ENCODE data around the gene CHRNA10.

CHRNA10 gene

DNA sequence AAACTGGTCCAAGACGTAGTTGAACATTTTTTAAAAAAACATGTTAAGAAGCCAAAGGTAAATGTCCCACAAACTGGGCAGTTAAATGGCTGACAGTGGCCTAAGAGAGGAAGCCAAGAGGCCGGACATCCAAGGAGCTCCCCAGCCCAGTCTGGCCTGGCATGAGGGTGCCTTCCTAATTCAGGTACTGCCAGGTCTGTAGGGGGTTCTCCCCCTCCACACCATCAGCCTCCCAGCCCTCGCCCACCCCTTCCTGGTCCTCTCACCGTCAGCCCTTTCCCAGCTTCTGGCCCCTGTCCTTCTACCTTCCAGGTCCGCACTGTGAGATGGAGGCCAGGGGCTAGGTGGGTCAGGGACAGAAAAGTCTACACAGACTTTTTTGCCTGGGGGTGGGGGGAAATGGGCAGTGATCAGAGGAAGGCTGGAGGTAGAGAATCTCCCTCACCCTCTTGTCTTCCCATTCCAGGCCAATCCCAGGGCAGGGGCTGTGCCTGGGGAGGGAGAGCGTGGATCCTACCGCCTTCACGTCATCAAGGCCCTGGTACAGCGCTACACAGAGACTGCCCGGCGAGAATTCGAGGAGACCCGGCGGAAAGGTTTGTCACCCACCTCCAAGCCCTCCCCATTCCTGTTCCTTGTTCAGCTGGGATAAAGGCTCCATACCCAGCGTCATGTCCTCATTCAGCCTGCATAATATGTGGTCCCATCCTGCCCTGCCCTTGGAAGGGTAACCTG lies 35.4 kb downstream of the CHRNA10 start:
- no peak overlapping the region for H2AFZ ChIP-seq (ENCODE audit: low read depth, low read length)
- H3K9ac ChIP-seq (ENCODE audit: low read depth, low read length), result no peak overlapping the region
- no peak overlapping the region for H3K4me2 ChIP-seq (ENCODE audit: insufficient read depth, low read length)
- DNase-seq, result no peak
- no peaks in the 10 kb centered on the region for H3K79me2 ChIP-seq (ENCODE audit: insufficient read depth, low read length)
- H3K27me3 ChIP-seq (ENCODE audit: insufficient read depth, low read length, poor library complexity), result peaks cover 2% of the 10 kb centered on the region
- no peaks in the 10 kb centered on the region for H4K20me1 ChIP-seq (ENCODE audit: insufficient read depth, low read length)
- H3K9me3 ChIP-seq (ENCODE audit: insufficient read depth, low read length, severe bottlenecking), result no peaks in the 10 kb centered on the region
- ATAC-seq (ENCODE audit: insufficient read depth, low read depth), result no peak
- H3K4me1 ChIP-seq (ENCODE audit: insufficient read depth, low read length), result no peaks in the 10 kb centered on the region
- H3K36me3 ChIP-seq (ENCODE audit: insufficient read depth, low read length), result no peaks in the 10 kb centered on the region
- no peak overlapping the region for H3K4me3 ChIP-seq (ENCODE audit: low read depth in 1 of 2, low read length in 2 of 2)
- H3K27ac ChIP-seq (ENCODE audit: low read length), result no peak overlapping the region
- TF ChIP-seq, protein P1, sequence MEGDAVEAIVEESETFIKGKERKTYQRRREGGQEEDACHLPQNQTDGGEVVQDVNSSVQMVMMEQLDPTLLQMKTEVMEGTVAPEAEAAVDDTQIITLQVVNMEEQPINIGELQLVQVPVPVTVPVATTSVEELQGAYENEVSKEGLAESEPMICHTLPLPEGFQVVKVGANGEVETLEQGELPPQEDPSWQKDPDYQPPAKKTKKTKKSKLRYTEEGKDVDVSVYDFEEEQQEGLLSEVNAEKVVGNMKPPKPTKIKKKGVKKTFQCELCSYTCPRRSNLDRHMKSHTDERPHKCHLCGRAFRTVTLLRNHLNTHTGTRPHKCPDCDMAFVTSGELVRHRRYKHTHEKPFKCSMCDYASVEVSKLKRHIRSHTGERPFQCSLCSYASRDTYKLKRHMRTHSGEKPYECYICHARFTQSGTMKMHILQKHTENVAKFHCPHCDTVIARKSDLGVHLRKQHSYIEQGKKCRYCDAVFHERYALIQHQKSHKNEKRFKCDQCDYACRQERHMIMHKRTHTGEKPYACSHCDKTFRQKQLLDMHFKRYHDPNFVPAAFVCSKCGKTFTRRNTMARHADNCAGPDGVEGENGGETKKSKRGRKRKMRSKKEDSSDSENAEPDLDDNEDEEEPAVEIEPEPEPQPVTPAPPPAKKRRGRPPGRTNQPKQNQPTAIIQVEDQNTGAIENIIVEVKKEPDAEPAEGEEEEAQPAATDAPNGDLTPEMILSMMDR (IDR thresholded peaks at IDR 0.05; ENCODE audit: borderline replicate concordance, extremely low read depth, low read length, poor library complexity, severe bottlenecking), result no peak
- no peak for TF ChIP-seq EZH2 (IDR thresholded peaks at IDR 0.05; ENCODE audit: borderline replicate concordance, low read depth, low read length, severe bottlenecking)

DNA sequence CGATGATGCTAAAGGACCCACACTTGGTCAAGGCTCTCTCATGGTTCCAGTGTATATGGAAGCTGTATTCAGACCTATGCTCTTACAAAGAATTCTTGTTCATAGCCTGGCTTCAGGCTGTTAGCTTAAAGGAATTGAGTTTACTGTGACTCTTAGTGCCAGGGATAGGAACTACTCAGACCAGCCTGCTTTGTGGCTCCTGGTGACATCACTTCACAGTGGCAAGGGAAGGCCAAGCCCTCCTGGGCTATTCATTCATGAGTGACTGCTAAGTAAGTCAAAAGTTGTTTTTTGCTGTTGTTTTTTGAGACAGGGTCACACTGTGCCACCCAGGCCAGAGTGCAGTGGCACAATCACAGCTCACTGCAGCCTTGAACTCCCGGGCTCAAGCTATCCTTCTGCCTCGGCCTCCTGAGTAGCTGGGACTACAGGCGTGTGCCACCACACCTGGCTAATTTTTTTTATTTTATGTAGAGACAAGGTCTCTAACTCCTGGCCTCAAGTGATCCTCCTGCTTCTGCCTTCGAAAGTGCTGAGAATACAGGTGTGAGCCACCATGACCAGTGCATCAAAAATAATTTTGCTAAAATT lies 39.0 kb downstream of the CHRNA10 start:
- H3K4me2 ChIP-seq (ENCODE audit: insufficient read depth, low read length), result no peak overlapping the region
- H3K27me3 ChIP-seq (ENCODE audit: insufficient read depth, low read length, poor library complexity), result peaks cover 2% of the 10 kb centered on the region
- H3K4me3 ChIP-seq (ENCODE audit: low read depth in 1 of 2, low read length in 2 of 2), result no peak overlapping the region
- H3K79me2 ChIP-seq (ENCODE audit: insufficient read depth, low read length), result no peaks in the 10 kb centered on the region
- no peaks in the 10 kb centered on the region for H3K4me1 ChIP-seq (ENCODE audit: insufficient read depth, low read length)
- TF ChIP-seq, protein P1 (IDR thresholded peaks at IDR 0.05; ENCODE audit: borderline replicate concordance, extremely low read depth, low read length, poor library complexity, severe bottlenecking), result no peak
- no peak for TF ChIP-seq EZH2 (IDR thresholded peaks at IDR 0.05; ENCODE audit: borderline replicate concordance, low read depth, low read length, severe bottlenecking)
- no peak overlapping the region for H3K9ac ChIP-seq (ENCODE audit: low read depth, low read length)
- H3K36me3 ChIP-seq (ENCODE audit: insufficient read depth, low read length), result no peaks in the 10 kb centered on the region
- no peaks in the 10 kb centered on the region for H3K9me3 ChIP-seq (ENCODE audit: insufficient read depth, low read length, severe bottlenecking)
- DNase-seq (no peak), ATAC-seq (ENCODE audit: insufficient read depth, low read depth) (no peak)
- no peak overlapping the region for H2AFZ ChIP-seq (ENCODE audit: low read depth, low read length)
- no peaks in the 10 kb centered on the region for H4K20me1 ChIP-seq (ENCODE audit: insufficient read depth, low read length)
- H3K27ac ChIP-seq (ENCODE audit: low read length), result no peak overlapping the region

DNA sequence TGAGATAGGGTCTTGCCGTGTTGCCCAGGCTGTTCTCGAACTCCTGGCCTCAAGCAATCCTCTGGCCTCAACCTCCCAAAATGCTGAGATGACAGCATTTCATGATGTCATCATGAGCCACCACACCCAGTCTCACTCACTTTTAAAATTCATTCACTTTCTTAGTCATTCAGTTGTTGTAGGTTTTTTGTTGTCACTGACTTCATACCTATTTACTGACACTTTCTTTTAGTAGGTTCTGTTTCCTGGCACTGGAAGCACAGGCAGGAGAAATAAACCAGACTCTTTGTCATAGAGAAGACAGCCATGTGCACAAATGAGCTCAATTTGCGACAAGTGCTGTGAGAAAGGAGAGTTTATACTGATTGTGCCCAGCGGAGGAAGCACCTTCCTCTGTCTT lies 39.9 kb downstream of the CHRNA10 start:
- Histone ChIP-seq H4K20me1 (ENCODE audit: insufficient read depth, low read length) (no peaks in the 10 kb centered on the region), H3K36me3 (ENCODE audit: insufficient read depth, low read length) (no peaks in the 10 kb centered on the region), H3K9ac (ENCODE audit: low read depth, low read length) (no peak overlapping the region), H3K4me3 (ENCODE audit: low read depth in 1 of 2, low read length in 2 of 2) (no peak overlapping the region), H3K27ac (ENCODE audit: low read length) (no peak overlapping the region), H3K27me3 (ENCODE audit: insufficient read depth, low read length, poor library complexity) (peaks cover 2% of the 10 kb centered on the region), H3K9me3 (ENCODE audit: insufficient read depth, low read length, severe bottlenecking) (no peaks in the 10 kb centered on the region), H2AFZ (ENCODE audit: low read depth, low read length) (no peak overlapping the region), H3K79me2 (ENCODE audit: insufficient read depth, low read length) (no peaks in the 10 kb centered on the region), H3K4me2 (ENCODE audit: insufficient read depth, low read length) (no peak overlapping the region), H3K4me1 (ENCODE audit: insufficient read depth, low read length) (no peaks in the 10 kb centered on the region)
- TF ChIP-seq, protein P1 (IDR thresholded peaks at IDR 0.05; ENCODE audit: borderline replicate concordance, extremely low read depth, low read length, poor library complexity, severe bottlenecking), result no peak
- TF ChIP-seq EZH2 (IDR thresholded peaks at IDR 0.05; ENCODE audit: borderline replicate concordance, low read depth, low read length, severe bottlenecking), result no peak
- DNase-seq (no peak), ATAC-seq (ENCODE audit: insufficient read depth, low read depth) (no peak)

Measured in DND-41 (cell line).